Measurements from ENCODE around the gene RAB3D.
"Not testable (repeated sequence)": the region's sequence is repeated elsewhere in the genome, so short reads cannot be mapped to it uniquely, and the experiment has no call there.

Gene RAB3D

DNA sequence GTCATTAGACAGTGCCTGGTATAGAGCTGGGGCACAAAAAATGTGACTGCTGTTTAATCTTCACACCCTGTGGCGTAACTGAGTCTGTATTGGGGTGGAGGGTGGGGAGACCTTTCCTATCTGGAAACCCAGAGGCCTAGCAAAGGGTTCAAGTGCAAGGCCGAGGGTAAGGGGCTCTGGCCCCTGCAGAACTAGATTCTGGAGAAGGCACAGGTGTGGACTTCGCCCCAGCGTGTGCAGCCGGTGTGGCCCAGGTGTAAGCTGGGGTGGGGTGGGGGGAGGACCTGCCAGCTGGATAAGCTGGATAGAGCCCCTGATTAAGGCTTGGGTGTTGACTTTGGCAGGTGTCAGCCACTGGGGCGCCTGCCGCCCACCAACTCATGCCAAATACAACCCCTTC lies 1.3 kb downstream of the RAB3D start:
- DNase-seq (ENCODE audit: low read depth): no peak

DNA sequence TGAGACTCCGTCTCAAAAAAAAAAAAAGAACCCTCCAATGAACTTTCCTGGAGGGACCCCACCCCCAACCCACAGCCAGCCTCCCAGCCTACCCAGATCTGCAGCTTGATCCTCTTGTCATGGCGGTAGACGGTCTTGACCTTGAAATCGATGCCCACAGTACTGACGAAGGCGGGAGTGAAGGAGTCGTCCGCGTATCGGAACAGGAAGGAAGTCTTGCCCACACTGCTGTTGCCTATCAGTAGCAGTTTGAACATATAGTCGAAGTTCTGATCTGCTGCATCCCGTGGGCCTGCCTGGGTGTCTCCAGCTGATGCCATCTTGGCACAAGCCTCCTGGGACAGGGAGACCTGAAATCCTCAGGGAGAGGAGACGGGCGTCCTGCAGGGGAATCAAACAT lies 2.4 kb downstream of the RAB3D start:
- DNase-seq (ENCODE audit: low read depth): no peak

DNA sequence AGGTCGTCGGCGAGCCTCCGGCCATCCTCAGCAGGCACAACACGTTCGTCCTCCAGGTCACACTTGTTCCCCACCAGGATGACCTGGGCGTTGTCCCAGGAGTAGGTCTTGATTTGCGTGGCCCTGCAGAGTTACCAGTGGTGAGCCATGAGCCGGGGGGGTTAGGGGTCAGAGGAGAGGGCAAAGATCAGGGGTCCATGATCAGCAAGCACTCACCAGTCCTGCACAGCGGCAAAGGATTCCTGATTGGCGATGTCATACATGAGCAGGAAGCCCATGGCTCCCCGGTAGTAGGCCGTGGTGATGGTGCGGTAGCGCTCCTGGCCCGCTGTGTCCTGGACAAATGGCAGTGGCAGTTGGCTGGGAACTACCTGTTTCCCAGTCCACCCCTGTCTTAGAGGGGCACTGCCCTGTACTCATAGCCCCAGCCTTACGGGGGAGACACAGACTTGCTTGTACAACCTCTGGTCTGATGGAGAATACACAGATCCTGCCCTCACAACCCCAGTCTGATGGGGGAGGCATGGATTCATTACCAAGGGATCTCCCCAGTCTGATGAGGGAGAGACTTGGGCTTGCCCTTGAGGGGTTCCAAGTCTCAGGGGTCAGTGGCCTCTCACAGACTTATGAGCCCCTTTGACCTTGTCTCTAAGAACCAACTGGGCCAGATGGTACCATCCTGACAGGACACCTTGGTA lies 3.9 kb downstream of the RAB3D start:
- DNase-seq (ENCODE audit: low read depth): no peak

DNA sequence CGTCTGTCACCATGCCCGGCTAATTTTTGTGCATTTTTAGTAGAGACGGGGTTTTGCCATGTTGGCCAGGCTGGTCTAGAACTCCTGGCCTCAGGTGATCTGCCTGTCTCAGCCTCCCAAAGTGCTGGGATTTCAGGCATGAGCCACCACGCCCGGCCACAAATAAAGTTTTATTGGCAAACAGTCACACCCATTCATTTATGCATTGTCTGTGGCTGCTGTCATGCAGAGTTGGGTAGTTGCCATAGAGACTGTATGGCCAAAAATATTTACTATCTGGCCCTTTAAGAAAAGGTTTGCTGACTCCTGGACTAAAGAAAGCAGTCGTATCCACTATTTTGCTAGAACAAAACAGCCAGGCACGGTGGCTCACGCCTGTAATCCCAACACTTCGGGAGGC lies 5.6 kb downstream of the RAB3D start:
- DNase-seq (ENCODE audit: low read depth): not testable (repeated sequence)

DNA sequence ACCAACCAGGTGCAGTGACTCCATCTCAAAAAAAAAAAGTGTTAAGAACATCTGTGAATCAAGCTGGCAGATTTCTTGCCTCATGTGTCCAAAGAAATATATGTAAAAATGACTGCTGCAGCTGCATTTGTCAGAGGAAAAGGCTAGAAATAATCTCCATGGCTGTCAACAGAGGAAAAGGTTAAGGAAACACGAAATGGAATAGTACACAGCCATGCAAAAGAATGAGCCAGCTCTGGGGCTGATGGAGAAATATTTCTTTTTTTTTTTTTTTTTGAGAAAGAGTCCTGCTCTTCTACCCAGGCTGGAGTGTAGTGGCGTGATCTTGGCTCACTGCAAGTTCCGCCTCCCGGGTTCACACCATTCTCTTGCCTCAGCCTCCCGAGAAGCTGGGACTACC lies 6.6 kb downstream of the RAB3D start:
- no peak for DNase-seq (ENCODE audit: low read depth)

DNA sequence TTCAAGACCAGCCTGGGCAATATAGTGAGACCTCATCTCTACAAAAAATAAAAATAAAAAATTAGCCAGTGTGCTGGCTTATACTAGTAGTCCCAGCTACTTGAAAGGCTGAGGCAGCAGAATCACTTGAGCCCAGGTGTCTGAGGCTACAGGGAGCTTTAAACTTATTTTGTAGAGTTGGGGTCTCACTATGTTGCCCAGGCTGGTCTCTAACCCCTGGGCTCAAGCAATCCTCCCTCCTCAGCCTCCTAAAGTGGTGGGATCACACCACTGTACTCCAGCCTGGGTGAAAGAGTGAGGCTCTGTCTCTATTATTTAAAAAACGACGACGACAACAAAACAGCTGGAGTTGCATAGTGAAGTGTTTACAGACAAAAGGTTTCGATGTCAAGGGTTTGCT lies 8.0 kb downstream of the RAB3D start:
- DNase-seq (ENCODE audit: low read depth): no peak

DNA sequence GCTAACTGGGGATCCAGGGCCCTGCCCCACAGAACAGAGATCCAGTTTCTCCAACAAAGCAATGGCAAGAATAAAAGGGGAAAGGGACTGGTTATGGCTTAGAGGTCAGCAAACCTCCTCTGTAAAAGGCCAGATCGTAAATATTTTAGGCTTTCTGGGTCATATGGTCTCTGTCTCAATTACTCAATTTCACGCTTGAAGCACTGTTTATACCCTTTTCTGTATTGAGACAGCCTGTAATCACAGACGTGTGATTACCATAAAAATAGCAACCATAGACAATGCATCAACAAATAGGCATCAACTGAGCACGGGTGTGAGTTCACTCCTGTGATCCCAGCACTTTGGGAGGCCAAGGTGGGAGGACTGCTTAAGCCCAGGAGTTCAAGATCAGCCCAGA lies 9.3 kb downstream of the RAB3D start:
- DNase-seq (ENCODE audit: low read depth): no peak

DNA sequence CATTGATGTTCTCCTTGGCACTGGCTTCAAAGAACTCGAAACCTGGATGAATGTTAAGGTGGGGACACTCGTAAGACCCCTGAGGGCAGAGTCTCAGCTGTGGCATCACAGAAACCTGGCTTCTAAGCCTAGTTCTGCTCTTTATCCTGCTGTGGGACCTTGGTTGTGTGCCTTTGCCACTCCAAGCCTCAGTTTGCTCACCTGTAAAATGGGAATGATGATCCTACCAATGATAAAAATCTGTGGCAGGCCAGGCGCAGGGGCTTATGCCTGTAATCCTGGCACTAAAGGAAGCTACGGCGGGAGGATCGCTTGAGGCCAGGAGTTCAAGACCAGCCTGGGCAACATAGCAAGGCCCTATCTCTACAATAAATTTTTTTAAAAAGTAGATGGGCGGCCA lies 13.9 kb downstream of the RAB3D start:
- no peak for DNase-seq (ENCODE audit: low read depth)

DNA sequence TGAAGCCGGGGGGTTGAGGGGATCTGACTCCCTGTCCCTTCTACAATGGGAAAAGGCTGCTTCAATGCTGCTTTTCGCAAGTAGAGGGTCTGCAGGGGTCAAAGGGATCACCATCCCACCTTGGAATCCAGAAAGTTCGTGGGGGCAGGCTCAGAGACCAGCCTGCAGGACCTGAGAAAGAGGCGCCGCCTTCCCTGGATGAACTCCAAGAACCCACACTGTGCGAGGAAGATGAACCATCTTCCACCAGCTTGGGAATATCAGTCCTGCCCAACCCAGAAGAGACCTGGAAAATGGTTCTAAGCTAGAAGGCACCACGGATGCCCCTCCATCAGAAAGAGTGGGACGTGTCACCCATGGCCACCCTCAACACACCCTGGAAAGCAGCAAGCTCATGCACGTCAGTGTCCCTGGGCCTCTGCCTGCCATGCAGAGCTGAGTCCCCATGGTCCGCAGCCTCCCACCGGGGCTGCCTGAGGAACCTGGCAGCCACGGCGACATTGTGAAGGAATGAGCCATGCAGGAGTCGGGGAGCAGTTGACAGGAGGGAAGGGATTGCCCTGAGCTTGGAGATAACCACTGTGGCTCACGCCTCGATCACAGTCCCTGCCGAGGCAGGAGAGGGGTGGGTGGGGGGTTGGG lies 14.6 kb downstream of the RAB3D start:
- DNase-seq (ENCODE audit: low read depth): no peak

DNA sequence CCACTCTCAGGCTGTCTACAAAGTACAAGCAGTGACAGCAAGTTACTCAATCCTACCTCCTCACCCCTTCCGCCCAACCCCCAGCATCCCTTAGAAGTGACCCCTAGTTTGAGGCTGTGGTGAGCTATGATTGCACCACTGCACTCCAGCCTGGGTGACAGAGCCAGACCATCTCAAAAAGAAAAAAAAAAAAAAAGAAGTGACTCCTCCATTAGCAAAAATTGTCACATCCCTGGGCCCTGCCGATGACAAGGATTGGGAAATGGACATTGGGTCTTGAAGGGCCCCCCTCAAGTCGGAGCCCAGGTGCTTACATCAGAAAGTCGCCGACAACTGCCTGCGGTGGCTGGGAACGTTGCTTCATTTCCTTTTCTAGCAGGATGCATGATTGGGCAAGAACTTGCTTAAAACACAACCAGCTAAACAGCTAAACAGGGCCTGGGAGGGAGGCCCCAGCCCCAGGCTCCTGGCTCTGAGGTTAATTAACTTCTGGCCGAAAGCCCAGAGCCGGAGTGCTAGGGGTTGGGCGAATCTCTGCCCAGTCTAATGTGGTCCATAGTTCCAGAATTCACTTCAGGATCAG lies 15.3 kb downstream of the RAB3D start:
- no peak for DNase-seq (ENCODE audit: low read depth)

DNA sequence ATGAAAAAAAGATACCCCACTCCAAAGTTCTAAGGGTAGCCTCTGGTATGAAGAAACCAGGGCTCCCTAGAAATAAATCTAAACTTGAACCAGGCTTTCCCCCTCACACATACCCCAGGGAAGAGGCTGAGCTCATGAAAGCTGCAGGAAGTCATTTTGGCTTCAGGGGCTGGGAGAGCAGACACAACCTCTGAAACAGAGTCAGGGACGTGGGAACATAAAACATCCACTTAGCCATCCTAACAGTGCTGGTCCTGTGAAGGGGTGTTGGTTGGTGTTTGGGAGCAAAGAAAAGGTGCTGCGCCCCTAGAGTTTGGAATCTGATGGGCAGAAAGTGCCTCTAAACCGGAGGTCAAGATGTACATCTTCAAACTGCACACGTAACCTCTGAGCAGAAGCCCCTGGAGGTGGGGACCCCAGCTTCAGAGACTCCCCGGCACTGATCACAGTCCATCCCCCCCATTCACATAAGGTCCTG lies 15.8 kb downstream of the RAB3D start:
- no peak for DNase-seq (ENCODE audit: low read depth)

DNA sequence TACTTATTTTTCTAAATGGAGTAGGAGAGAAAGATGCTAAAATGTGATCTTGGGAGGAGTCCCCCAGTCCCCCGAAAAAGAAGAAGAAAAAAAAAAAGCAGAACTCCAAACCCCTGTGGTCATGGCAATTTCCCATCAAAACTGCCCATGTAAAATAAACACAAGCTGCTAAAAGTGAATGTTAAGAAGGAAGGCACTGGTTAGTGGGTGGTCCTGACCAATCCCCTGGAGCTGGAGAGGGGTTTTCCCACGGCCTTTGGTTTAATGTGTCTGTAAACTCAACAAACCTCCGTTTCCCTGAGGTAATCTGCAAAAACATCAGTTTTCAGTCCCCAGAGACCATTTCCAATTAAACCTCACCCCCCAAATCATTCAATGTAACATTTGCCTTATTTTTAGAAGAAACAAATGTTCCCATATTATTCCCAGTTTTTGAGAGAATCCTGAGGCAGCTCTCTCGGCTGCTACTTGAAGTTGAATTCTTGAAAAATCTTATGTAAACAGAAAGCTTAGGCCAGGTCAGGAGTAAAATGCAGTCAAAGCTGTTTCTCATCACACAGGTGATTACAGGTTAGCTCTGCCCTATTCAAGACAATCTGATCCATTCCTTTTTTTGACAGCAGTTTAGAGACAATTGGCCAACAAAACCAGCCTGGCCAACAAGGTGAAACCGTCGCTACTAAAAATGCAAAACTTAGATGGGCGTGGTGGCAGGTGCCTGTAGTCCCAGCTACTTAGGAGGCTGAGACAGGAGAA lies 17.0 kb downstream of the RAB3D start:
- no peak for DNase-seq (ENCODE audit: low read depth)

DNA sequence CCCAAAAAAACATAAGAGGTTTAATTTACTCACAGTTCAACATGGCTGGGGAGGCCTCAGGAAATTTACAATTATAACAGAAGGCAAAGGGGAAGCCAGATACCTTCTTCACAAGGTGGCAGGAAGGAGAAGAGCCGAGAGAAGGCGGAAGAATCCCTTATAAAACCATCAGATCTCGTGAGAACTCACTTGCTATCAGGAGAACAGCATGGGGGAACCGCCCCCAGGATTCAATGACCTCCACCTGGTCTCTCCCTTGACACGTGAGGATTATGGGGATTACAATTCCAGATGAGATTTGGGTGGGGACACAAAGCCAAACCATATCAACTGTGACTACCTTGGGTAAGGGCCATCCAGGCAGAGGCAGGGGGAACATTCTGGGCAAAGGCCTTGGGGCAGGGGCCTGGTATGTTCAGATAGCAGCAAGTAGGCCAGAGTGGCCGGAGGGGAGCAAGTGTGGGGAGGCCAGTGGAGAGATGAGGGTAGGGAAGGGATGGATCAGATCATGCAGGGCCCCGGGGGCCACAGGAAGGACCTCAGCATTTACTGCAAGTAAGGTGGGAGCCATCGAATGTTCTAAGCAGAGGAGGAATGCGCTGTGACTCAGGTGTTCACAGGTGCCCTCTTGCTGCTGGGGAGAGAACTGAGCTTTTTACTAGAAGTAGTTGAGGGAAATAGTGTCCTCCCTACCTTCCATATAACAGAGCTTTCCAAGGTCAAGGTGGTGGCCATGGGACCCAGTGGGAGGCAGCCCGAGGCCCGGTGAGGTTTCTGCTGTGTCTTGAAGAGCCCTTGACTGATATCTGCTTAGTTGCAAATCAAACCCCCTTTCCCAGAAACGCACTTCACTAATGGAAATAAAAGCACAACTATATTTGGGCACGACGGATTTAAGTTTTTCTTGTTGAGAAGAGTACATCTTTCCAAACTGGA lies 18.0 kb downstream of the RAB3D start:
- DNase-seq (ENCODE audit: low read depth): no peak

DNA sequence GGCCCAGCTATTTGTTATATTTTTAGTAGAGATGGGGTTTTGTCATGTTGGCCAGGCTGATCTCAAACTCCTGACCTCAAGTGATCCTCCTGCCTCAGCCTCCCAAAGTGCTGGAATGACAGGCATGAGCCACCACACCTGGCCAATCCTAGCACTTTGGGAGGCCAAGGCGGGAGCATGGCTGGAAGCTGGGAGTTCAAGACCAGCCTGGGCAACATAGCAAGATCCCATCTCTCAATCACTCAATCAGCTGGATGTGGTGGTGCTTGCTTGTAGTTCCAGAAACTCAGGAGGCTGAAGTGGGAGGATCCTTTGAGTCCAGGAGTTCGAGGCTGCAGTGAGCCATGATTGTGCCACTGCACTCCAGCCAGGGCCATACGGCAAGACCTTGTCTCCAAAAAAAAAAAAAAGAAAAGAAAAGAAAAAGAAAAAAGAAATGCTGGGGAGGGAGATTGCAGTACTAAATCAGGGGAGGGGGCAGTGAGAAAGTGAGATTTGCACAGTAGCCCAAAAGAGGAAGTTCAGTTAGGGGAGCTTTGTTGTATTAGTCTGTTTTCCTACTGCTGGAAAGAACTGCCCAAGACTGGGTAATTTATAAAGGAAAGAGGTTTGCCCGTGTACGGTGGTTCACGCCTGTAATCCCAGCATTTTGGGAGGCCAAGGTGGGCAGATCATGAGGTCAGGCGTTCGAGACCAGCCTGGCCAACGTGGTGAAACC lies 19.0 kb downstream of the RAB3D start:
- DNase-seq (ENCODE audit: low read depth): not testable (repeated sequence)

DNA sequence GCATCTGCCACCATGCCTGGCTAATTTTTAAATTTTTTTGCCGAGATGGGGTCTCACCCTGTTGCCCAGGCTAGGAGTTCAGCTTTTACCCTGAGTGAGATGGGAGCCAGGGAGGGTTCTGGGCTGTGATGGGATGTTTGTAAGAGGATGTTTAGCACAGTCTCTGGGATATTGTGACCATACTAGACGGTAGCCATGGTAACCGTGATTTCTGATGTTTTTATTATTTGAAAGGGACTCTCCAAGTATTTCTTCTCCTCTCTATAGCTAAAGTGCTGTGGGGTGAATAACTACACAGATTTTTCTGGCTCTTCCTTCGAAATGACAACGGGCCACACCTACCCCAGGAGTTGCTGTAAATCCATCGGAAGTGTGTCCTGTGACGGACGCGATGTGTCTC lies 33.1 kb downstream of the RAB3D start:
- no peak for DNase-seq (ENCODE audit: low read depth)

DNA sequence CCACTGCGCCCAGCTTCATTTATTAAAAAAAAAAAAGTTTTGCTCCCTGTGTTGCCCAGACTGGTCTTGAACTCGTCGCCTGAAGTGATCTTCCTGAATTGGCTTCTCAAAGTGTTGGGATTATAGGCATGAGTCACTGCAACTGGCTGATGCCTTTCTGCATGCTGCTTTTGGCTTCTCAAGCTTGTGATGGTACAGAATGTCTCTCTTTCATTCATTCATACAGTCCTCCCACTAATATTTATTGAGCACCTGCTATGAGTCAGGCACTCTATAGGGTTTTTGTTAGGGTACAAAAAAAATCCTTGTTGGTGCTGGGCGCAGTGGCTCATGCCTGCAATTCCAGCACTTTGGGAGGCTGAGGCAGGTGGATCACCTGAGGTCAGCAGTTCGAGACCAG lies 34.5 kb downstream of the RAB3D start:
- DNase-seq (ENCODE audit: low read depth): no peak

DNA sequence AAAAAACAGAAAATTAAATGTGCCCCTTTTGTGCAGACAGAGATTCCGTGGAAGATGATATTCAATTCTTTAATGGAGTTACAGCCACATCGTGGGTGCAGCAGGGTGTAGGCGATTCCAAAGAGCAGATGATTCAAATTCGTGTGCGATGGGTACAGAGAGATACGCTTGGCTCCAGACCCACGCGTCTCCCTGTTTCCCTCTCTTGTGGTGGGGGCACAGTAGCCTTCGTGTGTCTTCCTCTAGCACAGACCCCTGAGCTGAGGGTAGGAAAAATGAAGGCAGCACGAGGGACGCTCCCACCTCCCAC lies 38.7 kb downstream of the RAB3D start:
- no peak for DNase-seq (ENCODE audit: low read depth)

DNA sequence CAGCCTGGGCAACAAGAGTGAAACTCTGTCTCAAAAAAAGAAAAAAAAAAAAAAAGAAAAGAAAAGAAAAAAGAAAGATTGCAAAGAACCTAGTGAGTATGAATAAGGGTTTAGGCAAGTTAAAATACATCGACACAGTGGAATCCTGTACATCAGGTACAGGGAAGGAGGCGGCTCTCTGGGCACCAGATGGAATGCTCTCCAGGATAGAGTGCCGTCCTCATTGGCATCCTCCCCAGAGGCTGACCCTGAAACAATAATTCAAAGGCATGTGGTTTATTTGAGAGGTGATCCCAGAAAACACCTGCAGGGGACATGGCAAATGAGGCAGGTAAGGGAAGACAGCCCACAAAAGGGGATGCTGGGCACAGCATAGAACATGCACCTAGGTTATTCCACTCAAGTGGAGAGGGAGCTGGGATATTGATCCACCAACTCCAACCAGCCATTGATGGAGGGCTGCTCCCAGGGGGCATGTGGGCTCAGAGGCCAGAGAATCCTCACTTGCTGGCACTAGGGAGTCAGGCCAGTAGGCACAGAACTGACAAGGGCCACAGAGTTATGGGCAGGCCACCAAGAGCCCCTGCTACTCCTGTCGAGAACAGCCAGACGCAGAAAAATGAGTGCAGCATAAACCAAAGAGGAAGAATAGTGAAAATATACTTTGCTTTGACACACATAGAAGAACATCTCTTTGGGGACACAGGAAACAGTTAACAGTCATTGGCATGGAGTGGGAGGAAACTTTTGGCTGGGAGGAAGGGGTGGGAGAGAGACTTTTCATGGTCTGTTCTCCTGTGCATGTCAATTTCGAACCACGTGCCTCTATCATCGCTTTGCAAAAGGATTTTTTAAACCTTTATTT lies 39.3 kb downstream of the RAB3D start:
- DNase-seq (ENCODE audit: low read depth): no peak

DNA sequence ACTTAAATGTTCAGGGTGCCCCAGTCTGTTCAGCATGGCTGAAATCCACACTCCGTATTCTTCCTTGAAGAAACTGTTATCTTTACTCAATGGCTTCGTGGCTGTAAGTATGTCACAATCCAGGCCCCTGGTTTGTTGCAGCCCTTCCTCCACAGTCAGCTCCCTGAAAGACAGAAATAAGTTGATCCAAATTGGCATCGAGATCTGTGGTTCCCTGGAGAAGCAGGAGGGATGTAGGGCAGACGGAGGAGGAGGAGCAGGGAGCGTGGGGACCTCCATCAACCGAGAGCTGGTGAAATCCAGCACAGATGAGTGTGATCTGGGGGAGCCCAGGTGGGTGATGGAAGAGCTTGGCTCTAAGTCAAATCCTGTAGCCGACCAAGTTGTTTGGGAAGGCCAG lies 43.2 kb downstream of the RAB3D start:
- DNase-seq (ENCODE audit: low read depth): no peak

DNA sequence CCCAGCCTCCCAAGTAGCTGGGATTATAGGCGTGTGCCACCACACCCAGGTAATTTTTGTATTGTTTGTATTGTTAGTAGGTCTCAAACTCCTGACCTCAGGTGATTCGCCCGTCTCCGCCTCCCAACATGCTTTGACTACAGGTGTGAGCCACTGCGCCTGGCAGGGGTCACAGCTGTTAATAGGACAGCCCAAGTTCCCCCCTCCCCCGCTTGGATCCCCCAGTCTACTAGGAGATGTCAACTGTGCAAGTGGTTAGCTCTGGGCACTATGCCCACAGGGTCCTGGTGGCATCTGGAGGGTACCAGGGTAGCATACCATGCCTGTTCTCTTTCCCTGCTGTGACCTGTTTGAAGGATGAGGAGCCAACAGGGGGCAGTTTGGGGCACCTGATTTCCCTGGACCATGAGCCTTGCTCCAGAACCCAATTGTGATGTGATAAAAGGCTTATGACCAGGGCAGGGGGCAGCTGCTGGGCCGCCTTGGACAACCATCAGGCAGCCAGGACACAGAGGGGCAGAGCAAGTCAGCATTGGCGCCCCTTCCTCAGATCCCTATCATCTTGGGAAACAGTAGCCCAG lies 43.7 kb downstream of the RAB3D start, which contains the start of gene TSPAN16:
TSS of gene TSPAN16 (plus strand) at position 496 of the 581 bp plus-strand sequence. CDS start 138 bp downstream, outside the sequence.
- DNase-seq (ENCODE audit: low read depth): no peak
